ENCODE results near the gene CST11.

CST11 gene

GRCh38 chr20:23452776-23453175 is at the start of gene CST11:
CST11 (minus strand) TSS chr20:23452876; CDS start chr20:23452811, 65 bp downstream.
- H3K27me3 ChIP-seq (ENCODE audit: control insufficient read depth, insufficient read depth, low read length): no peaks in the 10 kb centered on the region
- no peak within 1 kb of the TSS for H3K4me3 ChIP-seq (ENCODE audit: low read depth, low read length)

GRCh38 chr20:23501926-23502325 is 49.2 kb upstream of the CST11 start:
- Histone ChIP-seq H3K36me3 (ENCODE audit: control insufficient read depth, insufficient read depth, low read length) (no peaks in the 10 kb centered on the region), H3K4me3 (ENCODE audit: low read depth, low read length) (no peak overlapping the region), H3K9me3 (ENCODE audit: control insufficient read depth, insufficient read depth, low read depth, low read length) (peaks cover 13% of the 10 kb centered on the region), H3K27me3 (ENCODE audit: control insufficient read depth, insufficient read depth, low read length) (no peaks in the 10 kb centered on the region), H3K9ac (ENCODE audit: low read length) (no peak overlapping the region), H3K4me1 (ENCODE audit: control insufficient read depth, insufficient read depth, low read length) (no peaks in the 10 kb centered on the region), H3K27ac (ENCODE audit: low read depth, low read length) (no peak overlapping the region)

More at GRCh38 chr20:23452776-23453175, at the start of gene CST11:
- Histone ChIP-seq H3K4me1 (ENCODE audit: control insufficient read depth, insufficient read depth, low read length) (peaks cover 9% of the 10 kb centered on the region; the same call in 1 of the 2 replicates), H3K27ac (ENCODE audit: low read depth, low read length) (no peak within 1 kb of the TSS), H3K36me3 (ENCODE audit: control insufficient read depth, insufficient read depth, low read length) (no peaks in the 10 kb centered on the region), H3K9ac (ENCODE audit: low read length) (no peak within 1 kb of the TSS), H3K9me3 (ENCODE audit: control insufficient read depth, insufficient read depth, low read depth, low read length) (peaks cover 8% of the 10 kb centered on the region)

GRCh38 chr20:23497536-23497935 is 44.9 kb upstream of the CST11 start:
- no peaks in the 10 kb centered on the region for H3K36me3 ChIP-seq (ENCODE audit: control insufficient read depth, insufficient read depth, low read length)
- no peak overlapping the region for H3K9ac ChIP-seq (ENCODE audit: low read length)
- H3K9me3 ChIP-seq (ENCODE audit: control insufficient read depth, insufficient read depth, low read depth, low read length): peaks cover 26% of the 10 kb centered on the region
- no peak overlapping the region for H3K27ac ChIP-seq (ENCODE audit: low read depth, low read length)
- H3K27me3 ChIP-seq (ENCODE audit: control insufficient read depth, insufficient read depth, low read length): no peaks in the 10 kb centered on the region
- no peak overlapping the region for H3K4me3 ChIP-seq (ENCODE audit: low read depth, low read length)
- H3K4me1 ChIP-seq (ENCODE audit: control insufficient read depth, insufficient read depth, low read length): no peaks in the 10 kb centered on the region

GRCh38 chr20:23493172-23493772 is 40.6 kb upstream of the CST11 start:
- H3K27ac ChIP-seq (ENCODE audit: low read depth, low read length): no peak overlapping the region
- peaks cover 31% of the 10 kb centered on the region for H3K9me3 ChIP-seq (ENCODE audit: control insufficient read depth, insufficient read depth, low read depth, low read length)
- no peaks in the 10 kb centered on the region for H3K4me1 ChIP-seq (ENCODE audit: control insufficient read depth, insufficient read depth, low read length)
- no peak overlapping the region for H3K4me3 ChIP-seq (ENCODE audit: low read depth, low read length)
- H3K36me3 ChIP-seq (ENCODE audit: control insufficient read depth, insufficient read depth, low read length): no peaks in the 10 kb centered on the region
- no peak overlapping the region for H3K9ac ChIP-seq (ENCODE audit: low read length)
- no peaks in the 10 kb centered on the region for H3K27me3 ChIP-seq (ENCODE audit: control insufficient read depth, insufficient read depth, low read length)

GRCh38 chr20:23492292-23492691 is 39.6 kb upstream of the CST11 start:
- no peak overlapping the region for H3K27ac ChIP-seq (ENCODE audit: low read depth, low read length)
- H3K36me3 ChIP-seq (ENCODE audit: control insufficient read depth, insufficient read depth, low read length): no peaks in the 10 kb centered on the region
- H3K4me1 ChIP-seq (ENCODE audit: control insufficient read depth, insufficient read depth, low read length): no peaks in the 10 kb centered on the region
- H3K27me3 ChIP-seq (ENCODE audit: control insufficient read depth, insufficient read depth, low read length): no peaks in the 10 kb centered on the region
- H3K9ac ChIP-seq (ENCODE audit: low read length): no peak overlapping the region
- H3K9me3 ChIP-seq (ENCODE audit: control insufficient read depth, insufficient read depth, low read depth, low read length): peaks cover 24% of the 10 kb centered on the region
- no peak overlapping the region for H3K4me3 ChIP-seq (ENCODE audit: low read depth, low read length)

GRCh38 chr20:23490817-23491216 is 38.1 kb upstream of the CST11 start, which contains the start of gene CST8:
CST8 (plus strand) TSS chr20:23491117; CDS start chr20:23491668, 551 bp downstream.
- Histone ChIP-seq H3K36me3 (ENCODE audit: control insufficient read depth, insufficient read depth, low read length) (no peaks in the 10 kb centered on the region), H3K27ac (ENCODE audit: low read depth, low read length) (no peak within 1 kb of the TSS), H3K4me1 (ENCODE audit: control insufficient read depth, insufficient read depth, low read length) (no peaks in the 10 kb centered on the region), H3K9me3 (ENCODE audit: control insufficient read depth, insufficient read depth, low read depth, low read length) (peaks cover 19% of the 10 kb centered on the region), H3K27me3 (ENCODE audit: control insufficient read depth, insufficient read depth, low read length) (no peaks in the 10 kb centered on the region), H3K4me3 (ENCODE audit: low read depth, low read length) (no peak within 1 kb of the TSS), H3K9ac (ENCODE audit: low read length) (no peak within 1 kb of the TSS)

- H3K36me3 ChIP-seq (ENCODE audit: control insufficient read depth, insufficient read depth, low read length): no peaks in the 10 kb centered on the region
- no peaks in the 10 kb centered on the region for H3K27me3 ChIP-seq (ENCODE audit: control insufficient read depth, insufficient read depth, low read length)
- H3K4me1 ChIP-seq (ENCODE audit: control insufficient read depth, insufficient read depth, low read length): no peaks in the 10 kb centered on the region
- H3K9me3 ChIP-seq (ENCODE audit: control insufficient read depth, insufficient read depth, low read depth, low read length): peaks cover 12% of the 10 kb centered on the region
- no peak overlapping the region for H3K27ac ChIP-seq (ENCODE audit: low read depth, low read length)
- no peak overlapping the region for H3K9ac ChIP-seq (ENCODE audit: low read length)
- no peak overlapping the region for H3K4me3 ChIP-seq (ENCODE audit: low read depth, low read length)
Observed at GRCh38 chr20:23488996-23489395, 36.3 kb upstream of the CST11 start.

GRCh38 chr20:23488470-23488869 is 35.8 kb upstream of the CST11 start:
- no peaks in the 10 kb centered on the region for H3K4me1 ChIP-seq (ENCODE audit: control insufficient read depth, insufficient read depth, low read length)
- no peaks in the 10 kb centered on the region for H3K36me3 ChIP-seq (ENCODE audit: control insufficient read depth, insufficient read depth, low read length)
- H3K27ac ChIP-seq (ENCODE audit: low read depth, low read length): no peak overlapping the region
- H3K9me3 ChIP-seq (ENCODE audit: control insufficient read depth, insufficient read depth, low read depth, low read length): peaks cover 12% of the 10 kb centered on the region
- no peak overlapping the region for H3K9ac ChIP-seq (ENCODE audit: low read length)
- H3K4me3 ChIP-seq (ENCODE audit: low read depth, low read length): no peak overlapping the region
- no peaks in the 10 kb centered on the region for H3K27me3 ChIP-seq (ENCODE audit: control insufficient read depth, insufficient read depth, low read length)

- no peak overlapping the region for H3K9ac ChIP-seq (ENCODE audit: low read length)
- no peak overlapping the region for H3K4me3 ChIP-seq (ENCODE audit: low read depth, low read length)
- H3K27me3 ChIP-seq (ENCODE audit: control insufficient read depth, insufficient read depth, low read length): no peaks in the 10 kb centered on the region
- H3K36me3 ChIP-seq (ENCODE audit: control insufficient read depth, insufficient read depth, low read length): no peaks in the 10 kb centered on the region
- no peaks in the 10 kb centered on the region for H3K4me1 ChIP-seq (ENCODE audit: control insufficient read depth, insufficient read depth, low read length)
- H3K27ac ChIP-seq (ENCODE audit: low read depth, low read length): no peak overlapping the region
- peaks cover 16% of the 10 kb centered on the region for H3K9me3 ChIP-seq (ENCODE audit: control insufficient read depth, insufficient read depth, low read depth, low read length)
Observed at GRCh38 chr20:23484081-23484480, 31.4 kb upstream of the CST11 start.

- Histone ChIP-seq H3K9me3 (ENCODE audit: control insufficient read depth, insufficient read depth, low read depth, low read length) (peaks cover 14% of the 10 kb centered on the region), H3K36me3 (ENCODE audit: control insufficient read depth, insufficient read depth, low read length) (no peaks in the 10 kb centered on the region), H3K27ac (ENCODE audit: low read depth, low read length) (no peak overlapping the region), H3K27me3 (ENCODE audit: control insufficient read depth, insufficient read depth, low read length) (no peaks in the 10 kb centered on the region), H3K9ac (ENCODE audit: low read length) (no peak overlapping the region), H3K4me1 (ENCODE audit: control insufficient read depth, insufficient read depth, low read length) (no peaks in the 10 kb centered on the region), H3K4me3 (ENCODE audit: low read depth, low read length) (no peak overlapping the region)
Observed at GRCh38 chr20:23482138-23482537, 29.5 kb upstream of the CST11 start.

- no peak overlapping the region for H3K9ac ChIP-seq (ENCODE audit: low read length)
- H3K27ac ChIP-seq (ENCODE audit: low read depth, low read length): no peak overlapping the region
- H3K9me3 ChIP-seq (ENCODE audit: control insufficient read depth, insufficient read depth, low read depth, low read length): peaks cover 11% of the 10 kb centered on the region
Observed at GRCh38 chr20:23479043-23479442, 26.4 kb upstream of the CST11 start.

More at GRCh38 chr20:23479043-23479442, 26.4 kb upstream of the CST11 start:
- H3K27me3 ChIP-seq (ENCODE audit: control insufficient read depth, insufficient read depth, low read length): no peaks in the 10 kb centered on the region
- peaks cover 12% of the 10 kb centered on the region for H3K4me1 ChIP-seq (ENCODE audit: control insufficient read depth, insufficient read depth, low read length)
- no peaks in the 10 kb centered on the region for H3K36me3 ChIP-seq (ENCODE audit: control insufficient read depth, insufficient read depth, low read length)
- no peak overlapping the region for H3K4me3 ChIP-seq (ENCODE audit: low read depth, low read length)

Data from HUES6 (cell line).